Nephron (organoid): ENCODE data around the gene CUEDC1.

ENCODE experiments used
- H3K27ac Mint-ChIP-seq, 3 experiments: 2 replicates each; pipeline ENCODE4 v1.8.0; 2020; ENCODE audit warnings: mixed read lengths in 3 of 3, mild to moderate bottlenecking in 2 of 3, moderate library complexity in 1 of 3
- H3K27me3 Mint-ChIP-seq: 2 replicates; pipeline ENCODE4 v1.8.0; 2021; ENCODE audit warnings: low read depth, mild to moderate bottlenecking, moderate library complexity, mixed read lengths
- H3K36me3 Mint-ChIP-seq: 2 replicates; pipeline ENCODE4 v1.8.0; 2020; ENCODE audit warnings: low read depth, mixed read lengths
- H3K4me1 Mint-ChIP-seq: 2 replicates; pipeline ENCODE4 v1.8.0; 2020; ENCODE audit warnings: mixed read lengths
- H3K4me3 Mint-ChIP-seq, 3 experiments: 2 replicates each; pipeline ENCODE4 v1.8.0; 2020; ENCODE audit warnings: mild to moderate bottlenecking in 3 of 3, mixed read lengths in 3 of 3, moderate library complexity in 2 of 3
- H3K9me3 Mint-ChIP-seq: 2 replicates; pipeline ENCODE4 v1.8.0; 2020; ENCODE audit warnings: mixed read lengths
- TF ChIP-seq, protein P1 (sequence below), 3 experiments: fragments of 200-600 bp; sonication (generic); IDR thresholded peaks; one replicate each; pipeline ENCODE4 v1.5.0; 2021; ENCODE audit warnings: antibody characterized with exemption in 3 of 3; ENCODE audit not compliant: unreplicated experiment in 3 of 3

CUEDC1 gene

DNA sequence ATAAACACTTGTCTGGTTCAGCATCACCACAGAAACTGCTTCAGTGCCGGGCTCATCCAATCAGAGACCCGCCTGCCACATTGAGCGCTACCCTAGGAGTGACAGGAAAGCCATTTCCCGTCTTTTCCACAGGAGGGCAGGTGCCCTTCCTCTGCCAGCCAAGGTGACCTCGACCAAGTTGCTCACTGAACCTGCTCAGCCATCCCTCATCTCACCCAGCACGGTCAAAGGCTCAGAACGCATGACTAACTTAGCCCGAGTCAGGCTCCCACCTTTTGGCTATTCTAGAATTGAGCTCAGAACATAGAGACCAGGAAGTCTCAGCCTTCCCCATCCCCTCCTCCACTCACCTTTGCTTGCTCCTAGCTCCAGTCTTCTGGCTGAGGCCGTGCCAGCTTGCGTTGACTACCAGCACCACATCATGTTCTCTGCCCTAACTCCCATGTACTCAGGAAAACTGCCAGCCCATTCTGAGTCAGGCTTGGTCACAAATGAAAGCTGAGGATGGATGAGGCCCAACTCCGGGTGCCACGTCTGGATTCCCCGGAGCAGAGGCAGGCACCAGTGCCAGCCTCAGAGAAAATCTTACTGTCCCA is 121.0 kb downstream of the CUEDC1 start:
- peaks cover 15% of the 10 kb centered on the region for H3K36me3 Mint-ChIP-seq
- H3K4me1 Mint-ChIP-seq = no peaks in the 10 kb centered on the region
- H3K27me3 Mint-ChIP-seq = peaks cover 29% of the 10 kb centered on the region
- TF ChIP-seq, protein P1, sequence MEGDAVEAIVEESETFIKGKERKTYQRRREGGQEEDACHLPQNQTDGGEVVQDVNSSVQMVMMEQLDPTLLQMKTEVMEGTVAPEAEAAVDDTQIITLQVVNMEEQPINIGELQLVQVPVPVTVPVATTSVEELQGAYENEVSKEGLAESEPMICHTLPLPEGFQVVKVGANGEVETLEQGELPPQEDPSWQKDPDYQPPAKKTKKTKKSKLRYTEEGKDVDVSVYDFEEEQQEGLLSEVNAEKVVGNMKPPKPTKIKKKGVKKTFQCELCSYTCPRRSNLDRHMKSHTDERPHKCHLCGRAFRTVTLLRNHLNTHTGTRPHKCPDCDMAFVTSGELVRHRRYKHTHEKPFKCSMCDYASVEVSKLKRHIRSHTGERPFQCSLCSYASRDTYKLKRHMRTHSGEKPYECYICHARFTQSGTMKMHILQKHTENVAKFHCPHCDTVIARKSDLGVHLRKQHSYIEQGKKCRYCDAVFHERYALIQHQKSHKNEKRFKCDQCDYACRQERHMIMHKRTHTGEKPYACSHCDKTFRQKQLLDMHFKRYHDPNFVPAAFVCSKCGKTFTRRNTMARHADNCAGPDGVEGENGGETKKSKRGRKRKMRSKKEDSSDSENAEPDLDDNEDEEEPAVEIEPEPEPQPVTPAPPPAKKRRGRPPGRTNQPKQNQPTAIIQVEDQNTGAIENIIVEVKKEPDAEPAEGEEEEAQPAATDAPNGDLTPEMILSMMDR (IDR thresholded peaks at IDR 0.05; ENCODE audit: unreplicated experiment in 3 of 3) = no peak
- no peak overlapping the region for H3K4me3 Mint-ChIP-seq
- H3K9me3 Mint-ChIP-seq = no peaks in the 10 kb centered on the region
- peak overlapping the region in 1 of 3 experiments; percentile 37 for H3K27ac Mint-ChIP-seq

DNA sequence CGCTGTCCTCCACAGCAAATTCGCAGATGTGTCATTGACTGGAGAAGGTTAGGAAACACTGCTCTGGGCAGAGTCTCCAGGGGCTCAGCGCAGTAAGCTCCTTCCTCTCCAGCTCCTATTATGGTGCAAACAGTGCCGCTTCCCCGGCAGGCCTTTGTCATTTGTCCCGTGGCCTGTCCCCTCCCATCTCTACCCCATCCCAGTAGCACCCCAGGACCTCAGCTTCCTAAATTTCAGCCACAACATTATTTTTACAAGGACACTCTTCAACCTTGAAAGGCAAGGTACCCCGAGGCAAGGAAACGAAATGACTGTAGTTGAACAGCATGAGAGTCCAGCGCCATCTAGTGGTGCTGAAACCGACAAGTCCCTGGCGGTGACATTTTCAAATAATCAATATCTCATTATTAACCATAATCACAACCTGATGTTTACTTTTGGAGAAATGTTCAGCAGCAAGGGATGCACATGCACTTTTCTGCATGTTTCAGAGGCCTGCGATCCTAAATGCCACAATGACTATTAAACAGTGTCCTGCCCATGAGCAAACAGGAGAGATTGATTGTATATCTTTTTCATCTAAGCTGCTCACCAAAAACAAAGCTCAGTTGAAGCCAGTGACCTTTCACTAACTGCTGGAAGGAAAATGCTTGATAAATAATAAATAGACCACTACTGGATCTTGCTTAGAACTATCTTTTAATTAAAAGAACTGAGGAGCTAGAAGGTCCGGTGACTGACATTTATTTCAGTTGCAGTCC is 121.9 kb downstream of the CUEDC1 start:
- Mint-ChIP-seq H3K36me3 (peaks cover 7% of the 10 kb centered on the region), H3K27me3 (peaks cover 36% of the 10 kb centered on the region), H3K4me3 (no peak overlapping the region), H3K27ac (no peak overlapping the region), H3K4me1 (no peaks in the 10 kb centered on the region), H3K9me3 (no peaks in the 10 kb centered on the region)
- TF ChIP-seq, protein P1 (IDR thresholded peaks at IDR 0.05; ENCODE audit: unreplicated experiment in 3 of 3) = peak; percentile 94 to 95 (median 95)

DNA sequence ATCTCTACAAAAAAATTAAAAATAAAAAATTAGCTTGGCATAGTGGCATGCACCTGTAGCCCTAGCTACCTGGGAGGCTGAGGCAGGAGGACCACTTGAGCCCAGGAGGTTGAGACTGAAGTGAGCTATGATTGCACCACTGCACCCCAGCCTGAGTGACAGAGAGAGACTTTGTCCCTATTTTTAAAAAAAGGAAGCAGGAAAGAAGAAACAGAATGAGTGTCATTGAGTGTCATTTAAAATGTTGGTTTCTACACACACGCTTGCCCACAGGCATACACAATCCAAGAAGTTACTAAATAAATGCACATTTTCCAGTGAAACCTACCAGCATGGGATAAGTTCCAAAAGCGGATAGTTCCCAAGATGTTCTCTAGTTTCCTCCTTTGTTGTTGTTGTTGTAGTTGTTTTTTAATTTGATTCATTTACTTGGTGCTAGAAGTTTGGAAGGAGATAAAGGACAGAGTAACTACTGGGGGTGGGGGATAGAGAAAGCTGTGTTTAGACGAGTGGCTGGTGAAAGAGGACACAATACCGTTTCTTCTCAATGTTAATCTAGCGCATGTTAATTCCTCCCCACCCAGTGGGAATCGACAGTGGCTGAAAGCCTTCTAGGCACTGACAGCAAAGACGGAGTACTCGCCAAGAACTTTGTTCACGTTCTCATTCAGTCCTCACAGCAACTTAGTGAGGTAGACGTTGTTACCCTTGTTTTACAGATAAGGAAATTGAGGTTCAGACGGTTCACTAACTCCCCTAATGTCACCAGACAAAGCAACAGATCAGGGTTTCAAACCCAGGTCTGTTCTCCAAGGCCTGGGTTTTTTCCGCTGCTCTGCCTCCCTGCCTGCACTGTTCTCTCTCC is 122.7 kb downstream of the CUEDC1 start:
- no peak overlapping the region for H3K27ac Mint-ChIP-seq
- H3K9me3 Mint-ChIP-seq = no peaks in the 10 kb centered on the region
- peaks cover 43% of the 10 kb centered on the region for H3K27me3 Mint-ChIP-seq
- TF ChIP-seq, protein P1 (IDR thresholded peaks at IDR 0.05; ENCODE audit: unreplicated experiment in 3 of 3) = no peak
- peaks cover 5% of the 10 kb centered on the region for H3K36me3 Mint-ChIP-seq
- no peak overlapping the region for H3K4me3 Mint-ChIP-seq
- no peaks in the 10 kb centered on the region for H3K4me1 Mint-ChIP-seq

DNA sequence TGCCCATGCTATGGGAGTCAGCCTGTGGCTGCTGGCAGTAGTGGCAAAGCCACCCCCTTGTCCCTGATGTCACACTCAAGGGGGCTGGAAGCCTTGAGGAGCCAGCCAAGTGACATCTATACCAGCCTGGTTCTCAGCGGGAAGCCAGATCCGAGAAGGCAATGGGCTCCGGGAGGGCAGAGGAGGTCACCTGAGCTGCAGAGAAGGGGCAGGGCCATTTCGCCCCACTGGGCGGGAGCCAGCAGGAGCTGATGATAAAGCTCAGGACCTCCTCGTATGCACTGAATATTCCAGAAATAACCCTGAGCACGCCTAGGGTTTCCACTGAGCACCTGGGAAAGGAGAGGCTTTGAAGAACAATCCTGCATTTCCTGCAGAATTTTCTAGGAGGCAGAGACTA is 124.3 kb downstream of the CUEDC1 start:
- Mint-ChIP-seq H3K9me3 (no peaks in the 10 kb centered on the region), H3K4me3 (no peak overlapping the region), H3K4me1 (no peaks in the 10 kb centered on the region), H3K36me3 (no peaks in the 10 kb centered on the region), H3K27ac (no peak overlapping the region), H3K27me3 (peaks cover 56% of the 10 kb centered on the region)
- TF ChIP-seq, protein P1 (IDR thresholded peaks at IDR 0.05; ENCODE audit: unreplicated experiment in 3 of 3) = no peak

DNA sequence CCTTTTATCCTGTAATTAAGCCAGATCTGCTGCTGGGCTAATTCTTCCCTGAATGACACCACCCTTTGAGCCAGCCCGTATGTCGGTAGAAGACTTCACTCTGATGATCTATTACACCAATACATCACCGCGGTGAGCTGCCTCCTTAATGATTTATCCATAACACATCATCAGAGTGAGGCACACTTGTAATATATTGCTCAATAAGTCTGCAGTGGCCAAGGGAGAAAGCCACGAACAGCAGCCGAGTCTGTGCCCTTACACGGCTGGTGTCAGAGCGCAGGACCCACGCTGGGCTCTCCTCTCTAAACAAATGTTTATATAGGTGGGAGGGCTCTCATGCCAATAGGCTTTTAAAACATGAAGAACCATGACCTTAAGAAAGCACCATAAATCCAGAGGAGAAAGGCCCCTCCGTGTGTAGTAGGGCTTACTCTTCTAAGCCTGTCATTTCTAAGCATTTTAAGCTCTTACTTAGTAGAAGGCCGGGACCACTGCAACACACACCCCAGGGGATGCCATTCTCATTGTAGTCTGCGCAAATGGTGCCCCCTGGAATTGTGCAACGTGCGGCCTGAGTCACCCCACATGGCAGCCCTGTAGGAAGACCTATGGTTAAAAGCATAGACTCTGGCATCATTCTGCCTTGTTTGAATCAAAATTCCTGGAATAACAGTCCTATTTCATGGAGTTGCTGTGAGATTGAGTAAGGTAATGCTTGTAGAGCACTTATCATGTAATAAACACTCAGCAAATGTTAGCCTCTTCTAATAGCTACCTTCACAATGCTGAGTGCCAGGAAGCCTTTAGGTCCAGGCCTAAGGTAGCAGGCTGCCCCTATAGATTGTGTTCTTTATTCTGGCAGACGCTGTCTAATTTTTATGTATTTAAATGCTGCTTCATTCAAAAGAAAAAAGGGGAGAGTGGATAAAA is 131.5 kb downstream of the CUEDC1 start:
- peaks cover 9% of the 10 kb centered on the region for H3K4me1 Mint-ChIP-seq
- no peak overlapping the region for H3K4me3 Mint-ChIP-seq
- no peak overlapping the region for H3K27ac Mint-ChIP-seq
- TF ChIP-seq, protein P1 (IDR thresholded peaks at IDR 0.05; ENCODE audit: unreplicated experiment in 3 of 3) = no peak
- H3K9me3 Mint-ChIP-seq = no peaks in the 10 kb centered on the region
- no peaks in the 10 kb centered on the region for H3K36me3 Mint-ChIP-seq
- peaks cover 74% of the 10 kb centered on the region for H3K27me3 Mint-ChIP-seq
